8988T (cell line): ENCODE results near the gene CADPS.

Experiments used
- DNase-seq: peaks from one replicate; pipeline ENCODE4 v3.0.0; 2011

CADPS gene

DNA sequence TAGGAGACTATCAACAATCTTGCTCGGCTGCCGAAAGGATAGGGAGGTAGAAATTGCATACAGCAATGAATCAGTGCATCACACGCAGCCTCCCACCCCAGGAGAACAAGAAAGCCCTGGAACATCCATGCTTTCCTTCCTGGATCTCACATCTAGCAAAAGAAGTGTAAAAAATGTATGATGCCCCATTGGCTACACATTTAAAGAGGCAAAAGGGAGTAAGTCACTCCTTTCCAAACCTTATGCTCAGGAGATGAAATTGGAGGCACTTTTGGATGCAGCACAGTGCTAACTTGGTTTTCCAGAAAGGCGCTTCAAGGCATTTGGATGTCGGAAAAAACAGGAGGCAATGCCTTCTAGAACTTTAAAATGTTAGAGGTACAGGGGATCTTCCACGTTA, 469.6 kb downstream of the CADPS start:
- DNase-seq: no peak

DNA sequence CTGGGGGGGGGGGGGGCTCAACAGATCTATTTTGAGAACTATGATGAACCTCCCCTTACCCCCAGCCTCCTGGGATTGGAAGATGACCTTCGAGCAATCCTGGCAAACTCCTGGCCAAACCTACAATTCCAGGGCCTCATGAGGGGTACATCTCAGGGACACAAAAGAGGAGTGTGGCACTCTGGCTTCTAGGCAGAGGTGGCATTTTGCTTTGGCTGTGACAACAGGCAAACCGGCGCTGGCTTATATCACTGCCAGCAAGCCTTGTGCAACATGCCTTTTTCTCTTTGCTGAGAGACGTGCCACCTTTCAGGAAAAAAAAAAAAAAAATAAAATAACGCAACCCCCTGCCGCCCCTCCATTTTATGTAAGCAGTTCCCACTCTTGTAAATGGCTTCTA, 470.1 kb downstream of the CADPS start:
- no peak for DNase-seq

DNA sequence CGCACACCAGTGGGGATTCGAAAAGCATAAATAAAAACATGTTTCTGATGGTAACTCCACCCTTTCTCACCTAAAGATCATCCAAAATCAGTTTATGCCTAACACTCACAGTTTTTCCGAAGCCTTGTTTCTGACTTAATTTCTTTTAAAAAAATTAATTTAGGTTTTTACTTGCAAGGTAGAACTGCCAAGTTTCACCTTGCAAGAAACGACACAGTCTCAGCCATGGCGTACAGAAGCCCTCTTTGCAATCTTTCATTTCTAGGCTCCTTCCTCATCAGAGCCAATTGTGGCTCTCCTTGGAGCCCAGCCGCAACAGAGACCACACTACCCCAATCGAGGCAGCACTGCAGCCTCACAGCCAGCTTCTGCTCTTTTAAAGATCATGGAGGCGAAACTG, 470.9 kb downstream of the CADPS start:
- DNase-seq: no peak

DNA sequence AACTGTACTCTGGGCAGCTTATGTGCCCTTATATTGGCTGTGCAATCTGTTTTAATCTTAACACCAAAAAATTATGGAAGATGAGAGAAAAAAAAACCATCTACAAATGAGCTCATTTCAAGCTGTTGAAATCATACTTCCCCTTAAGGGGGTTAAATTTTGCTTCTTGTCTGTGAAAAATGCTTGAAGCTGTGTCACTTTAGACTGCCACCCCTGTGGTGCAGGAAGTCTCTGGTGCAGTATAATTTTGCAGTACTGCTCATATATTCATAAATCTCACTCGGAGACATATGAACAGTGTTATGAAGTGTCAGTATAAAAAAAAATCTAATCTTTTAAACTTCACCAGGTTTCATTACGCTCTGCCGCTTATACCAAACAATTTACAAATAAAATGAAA, 471.5 kb downstream of the CADPS start:
- no peak for DNase-seq

DNA sequence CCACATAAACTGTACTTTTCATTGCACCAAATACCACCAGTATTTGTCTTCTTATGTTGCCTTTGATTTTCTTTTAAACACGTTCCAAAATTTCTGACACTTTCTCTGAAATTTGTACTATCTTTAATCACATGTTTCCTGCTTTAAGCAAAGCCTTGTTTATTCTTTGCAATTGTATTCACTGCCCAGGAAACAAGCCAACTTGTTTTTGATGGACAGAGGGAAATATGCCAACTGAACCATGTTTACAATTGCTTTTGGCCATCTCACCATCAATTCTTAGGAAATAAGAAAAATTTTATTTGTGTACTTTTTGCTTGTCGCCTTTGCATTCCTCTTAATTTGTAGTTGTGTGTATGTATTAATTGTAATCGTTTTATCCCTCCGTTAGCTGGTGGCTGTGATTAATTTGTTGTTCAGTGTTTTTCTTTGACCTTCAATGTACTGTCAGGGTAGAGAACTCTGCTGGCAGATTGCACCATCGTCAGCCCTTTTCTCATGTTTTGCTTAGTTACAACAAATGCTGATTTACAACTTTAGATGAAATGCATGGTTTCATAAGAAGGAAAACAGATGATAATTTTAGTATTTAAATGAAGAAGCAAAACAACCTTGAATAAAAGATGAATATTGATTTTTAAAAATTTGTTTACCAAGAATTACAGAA, 482.5 kb downstream of the CADPS start:
- no peak for DNase-seq

DNA sequence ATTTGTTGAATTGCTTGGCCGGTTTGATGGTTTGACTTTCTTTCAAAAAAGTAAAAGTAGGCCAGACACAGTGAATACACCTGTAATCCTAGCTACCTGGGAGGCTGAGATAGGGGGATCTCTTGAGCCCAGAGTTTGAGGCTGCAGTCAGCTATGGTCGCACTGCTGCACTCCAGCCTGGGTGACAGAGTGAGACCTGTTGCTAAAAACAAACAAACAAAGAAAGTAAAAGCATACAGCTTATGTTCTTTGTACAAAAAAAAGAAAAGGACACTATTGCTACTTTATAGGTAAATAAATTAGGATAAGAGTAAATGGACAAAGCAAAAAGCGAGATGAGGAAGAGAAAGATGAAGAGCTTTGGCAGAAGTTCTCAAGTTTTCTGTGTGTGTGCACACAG, 488.0 kb downstream of the CADPS start:
- no peak for DNase-seq

DNA sequence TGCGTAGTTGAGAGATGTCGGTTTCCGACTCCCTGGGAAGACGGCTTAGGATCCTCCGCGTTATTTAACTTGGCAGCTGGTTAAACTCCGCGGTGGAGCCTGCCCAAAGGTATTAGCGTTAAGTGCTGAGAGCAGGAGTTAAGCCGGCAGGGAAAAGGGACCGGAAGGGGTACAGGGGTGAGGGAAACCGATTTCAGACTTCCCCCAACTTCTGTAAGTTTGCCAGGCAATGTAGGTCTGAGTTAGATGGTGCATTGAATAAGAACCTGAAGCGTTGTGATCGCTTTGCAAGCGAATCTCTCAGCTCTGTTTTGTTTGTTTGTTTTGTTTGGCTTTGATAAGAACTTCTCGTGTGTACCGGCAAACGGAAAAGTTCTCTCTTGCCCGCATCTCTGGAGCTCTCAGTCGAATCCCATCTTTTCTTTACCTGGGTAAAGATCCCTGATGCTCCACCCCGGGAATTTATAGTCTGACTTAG, 495.9 kb downstream of the CADPS start:
- DNase-seq: no peak

DNA sequence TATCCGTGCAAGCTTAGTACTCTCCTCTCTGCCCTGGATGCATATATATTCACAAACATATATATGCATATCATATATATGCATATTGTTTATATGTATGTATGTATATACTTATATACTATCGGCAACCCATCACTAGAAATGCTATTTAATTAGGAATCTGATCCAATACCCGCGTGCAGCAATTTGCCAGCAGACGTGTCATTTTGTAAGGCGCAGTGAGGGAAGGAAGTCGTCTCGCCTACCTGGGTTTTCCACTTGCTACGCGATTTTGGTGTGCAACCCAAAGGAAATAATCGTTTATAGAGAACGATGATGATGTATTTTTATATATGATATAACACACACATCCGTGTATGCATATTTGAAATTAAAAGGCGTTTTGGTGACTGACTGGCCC, 496.3 kb downstream of the CADPS start:
- no peak for DNase-seq

DNA sequence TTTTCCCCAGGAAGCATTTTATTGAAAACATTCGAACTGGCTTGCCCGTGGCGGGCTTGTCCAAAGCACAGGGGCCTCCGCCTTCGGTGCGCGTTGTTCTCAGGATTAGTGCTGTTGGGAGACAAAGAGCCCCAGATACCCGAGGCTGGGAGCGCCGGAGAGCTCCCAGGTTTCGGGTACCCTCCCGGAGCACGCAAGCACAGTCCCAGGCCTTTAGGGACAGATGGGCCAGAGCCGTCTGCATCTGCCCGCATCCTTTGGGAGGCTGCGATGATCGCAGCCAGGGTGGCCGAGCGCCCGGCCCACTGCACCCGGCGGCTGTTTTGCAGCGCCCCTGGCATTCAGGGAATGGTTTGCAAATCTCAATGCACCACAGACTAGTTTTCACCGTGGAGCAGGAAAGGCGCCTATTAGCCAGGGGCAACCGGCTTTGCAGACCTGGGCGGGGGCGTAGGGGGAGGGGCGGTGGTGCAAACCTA, 496.9 kb downstream of the CADPS start:
- DNase-seq: no peak

DNA sequence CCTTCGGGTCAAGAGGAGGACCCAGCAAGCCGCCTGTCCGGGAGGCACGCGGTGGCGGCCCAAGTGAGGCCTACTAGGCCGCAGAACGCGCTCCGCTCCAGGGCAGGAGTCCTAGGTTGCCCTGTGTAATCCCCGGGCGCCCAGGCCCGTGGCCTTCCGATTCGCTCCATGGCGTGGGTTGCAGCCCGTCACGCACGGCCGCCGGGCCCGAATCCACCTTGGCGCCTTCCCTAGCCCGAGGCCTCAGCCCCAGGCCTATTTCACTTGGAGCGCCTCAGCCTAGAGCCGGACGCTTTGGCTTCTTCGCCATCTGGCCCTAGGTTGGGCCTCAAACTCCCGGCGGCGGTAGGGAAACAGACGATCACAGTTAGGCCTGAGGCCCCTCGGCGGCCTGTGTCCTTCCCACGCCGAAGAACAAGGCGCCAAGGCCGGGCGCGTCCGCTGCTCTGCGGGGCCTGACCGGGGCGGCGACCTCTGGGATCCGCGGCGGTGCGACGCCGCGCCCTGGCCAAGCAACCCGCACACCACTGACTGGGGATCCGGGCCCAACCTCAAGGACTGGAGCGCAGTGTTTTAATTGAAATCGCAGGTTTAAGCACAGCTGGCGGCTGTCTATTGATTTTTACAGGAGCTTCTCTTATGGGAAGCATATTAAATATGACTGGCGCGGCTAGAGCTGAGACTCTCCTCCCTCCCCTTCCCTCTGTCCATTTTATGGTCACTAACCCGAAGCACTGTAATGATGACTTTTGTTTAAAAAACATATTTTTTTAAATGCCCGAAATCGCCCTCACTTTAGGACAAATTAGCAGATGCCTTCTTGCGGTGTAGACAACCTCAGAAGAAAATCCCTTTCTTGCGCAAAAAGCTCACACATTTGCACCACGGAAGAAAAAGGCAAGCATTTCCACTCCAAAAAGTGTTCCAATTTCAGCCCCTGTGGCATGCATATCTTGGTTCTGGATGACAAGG, 498.0 kb downstream of the CADPS start:
- no peak for DNase-seq

DNA sequence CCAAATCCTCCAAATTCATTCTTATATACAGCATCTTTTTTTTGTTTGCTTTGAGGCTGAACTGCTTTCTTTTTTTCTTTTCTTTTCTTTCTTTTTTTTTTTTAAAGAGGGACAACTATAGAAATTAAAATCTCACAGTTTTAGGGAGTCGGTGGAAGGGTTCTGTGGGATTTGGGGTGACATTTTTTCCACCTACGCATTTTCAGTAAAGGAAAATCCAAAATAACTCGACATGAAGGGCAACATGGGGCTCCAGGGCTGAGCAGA, 498.8 kb downstream of the CADPS start:
- DNase-seq: no peak

DNA sequence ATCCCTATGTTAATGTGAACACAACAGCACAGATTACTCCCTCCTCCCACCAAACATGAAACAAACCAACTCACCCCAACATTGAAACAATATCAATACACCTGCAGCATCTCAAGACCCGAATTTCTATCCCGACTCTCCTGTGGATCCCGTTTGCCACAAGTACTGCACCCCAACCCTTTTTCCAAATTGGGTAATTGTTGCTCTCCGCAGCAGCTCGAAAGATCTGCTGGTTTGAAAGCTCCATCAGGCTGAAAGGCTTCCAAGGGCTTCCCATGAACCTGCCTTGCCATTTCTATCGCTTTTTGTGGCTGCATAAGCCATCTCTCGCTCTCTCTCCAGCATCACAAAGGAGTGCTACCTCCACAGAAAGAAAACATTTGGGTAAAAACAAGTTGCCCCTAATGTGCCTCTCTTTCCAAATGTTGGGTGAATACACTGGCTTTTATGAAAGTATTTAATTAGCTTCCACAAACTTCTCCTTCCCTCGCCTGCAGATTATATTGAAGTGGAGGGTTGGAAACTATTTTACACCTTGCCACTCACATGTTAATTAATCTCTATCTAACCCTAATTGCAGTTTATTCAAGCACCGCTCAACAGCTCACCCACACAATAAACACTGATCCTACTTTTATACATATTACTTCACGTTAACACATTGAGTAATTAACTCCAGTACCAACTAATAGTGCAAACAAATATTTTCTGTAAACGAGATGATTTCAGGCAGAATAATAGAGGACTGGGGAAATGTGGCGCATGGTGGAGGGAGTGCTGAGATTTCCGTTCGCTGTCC, 499.4 kb downstream of the CADPS start:
- no peak for DNase-seq

DNA sequence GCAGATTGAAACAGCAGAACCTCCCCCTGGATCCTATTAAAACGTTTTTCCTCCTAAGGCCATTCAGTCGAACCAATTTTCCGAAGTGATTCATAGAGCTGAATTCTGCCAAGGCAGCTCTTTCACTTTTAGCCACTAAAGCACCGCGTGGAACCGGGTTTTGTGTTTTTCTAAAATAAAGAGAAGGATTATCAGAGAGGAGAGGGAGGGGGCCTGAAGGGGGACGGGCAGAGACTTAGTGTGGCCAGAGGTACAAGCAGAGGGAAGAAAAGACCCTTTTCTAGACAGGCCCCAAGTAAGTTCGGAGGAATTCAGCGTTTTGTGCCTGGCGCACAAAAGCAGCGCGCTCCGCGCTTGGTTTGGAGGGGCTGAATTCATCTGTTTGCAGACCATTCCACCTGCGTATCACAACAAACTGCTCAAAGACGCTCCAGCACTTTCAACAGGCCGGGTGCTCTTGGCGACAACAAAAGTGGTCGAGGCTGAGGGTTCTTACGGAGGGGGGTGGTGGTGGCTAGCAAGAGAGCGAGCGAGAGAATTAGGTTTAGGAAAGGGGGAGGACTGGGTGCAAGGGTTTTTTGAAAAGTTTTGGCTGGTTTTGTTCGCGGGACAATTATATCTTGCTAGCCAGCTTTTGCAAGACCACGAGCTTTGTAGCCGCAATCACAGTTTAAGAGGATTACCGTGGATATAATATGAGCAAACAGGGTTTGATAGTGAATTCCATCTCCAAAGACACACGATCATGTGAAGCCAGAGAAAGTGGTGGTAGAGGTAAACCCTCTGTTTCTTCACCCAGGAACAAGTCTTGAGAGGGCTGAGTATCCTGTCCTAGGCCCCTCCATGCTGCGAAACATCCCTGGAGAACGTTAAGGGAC, 500.6 kb downstream of the CADPS start:
- no peak for DNase-seq

DNA sequence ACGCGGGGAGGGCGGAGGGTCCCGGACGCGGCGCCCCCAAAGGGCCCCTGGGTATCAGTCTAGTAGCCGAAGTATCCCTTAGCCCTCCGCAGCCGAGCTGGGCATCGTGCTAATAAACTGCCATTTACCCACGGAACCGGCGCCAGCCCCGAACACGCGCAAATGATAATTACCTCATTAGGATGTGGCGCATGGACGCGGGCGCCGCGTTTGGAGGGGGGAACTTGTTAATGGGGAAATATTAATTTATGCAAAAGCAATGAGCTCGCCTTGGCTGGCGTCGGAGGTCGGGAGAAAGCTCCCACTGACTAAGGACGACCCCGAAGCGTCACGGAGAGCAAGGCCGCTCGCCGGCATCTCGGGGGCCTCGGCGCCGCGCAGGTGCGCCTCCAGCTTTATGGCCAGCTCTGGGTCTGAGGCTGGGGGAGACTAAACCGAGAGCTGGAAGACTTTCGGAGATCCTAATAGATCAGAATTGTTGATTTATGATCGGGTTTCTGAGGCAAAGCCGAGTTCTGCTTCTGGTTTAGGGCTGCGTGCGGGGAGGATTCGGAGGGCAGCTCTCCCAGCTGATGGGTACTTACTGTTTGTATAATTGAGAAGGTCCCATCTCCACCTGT, 501.4 kb downstream of the CADPS start:
- no peak for DNase-seq

DNA sequence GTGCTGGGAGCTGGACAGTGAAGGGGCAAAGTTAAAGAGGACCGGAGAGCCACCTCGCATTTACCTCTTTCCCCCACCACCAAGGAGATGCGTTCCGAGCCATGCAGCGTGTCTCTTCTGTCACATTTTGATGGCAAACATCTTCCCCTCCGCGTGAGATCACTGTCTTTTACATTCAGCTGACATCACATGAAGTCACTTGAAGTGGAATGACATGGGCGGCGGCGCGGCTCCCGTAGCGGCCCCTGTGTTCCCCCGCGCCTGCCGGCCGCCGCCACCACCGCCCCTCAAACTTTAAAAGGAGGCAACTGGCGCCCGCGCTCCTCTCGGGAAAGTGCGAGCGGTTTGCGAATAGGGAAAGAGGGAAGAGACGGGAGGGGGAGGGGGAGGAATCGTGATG, 502.0 kb downstream of the CADPS start, which contains the start of gene FEZF2:
Gene FEZF2, minus strand, starts transcription at position 336 of the 400 bp plus-strand sequence. CDS start 682 bp downstream, outside the sequence.
- no peak for DNase-seq

DNA sequence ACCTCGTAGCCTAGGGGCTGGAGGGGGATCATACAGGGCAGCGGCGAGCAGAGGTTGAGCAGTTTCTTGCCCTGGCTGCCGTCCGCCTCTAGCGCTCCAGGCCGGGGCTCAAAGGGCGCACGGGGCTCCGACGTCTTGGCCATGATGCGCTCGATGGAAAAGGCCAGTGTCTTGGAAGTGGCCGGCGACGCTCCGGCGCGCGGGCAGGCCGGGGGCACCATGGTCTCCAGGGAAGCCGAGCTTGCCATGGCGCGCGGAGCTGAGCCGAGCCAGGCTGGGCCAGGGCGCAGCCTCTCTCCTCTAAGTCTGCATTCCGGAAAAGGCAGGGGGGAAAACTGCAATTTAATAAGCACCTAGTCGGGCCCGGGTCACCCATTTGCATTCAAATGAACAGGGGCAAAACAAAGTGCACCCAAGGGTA, 502.6 kb downstream of the CADPS start:
- DNase-seq: no peak

DNA sequence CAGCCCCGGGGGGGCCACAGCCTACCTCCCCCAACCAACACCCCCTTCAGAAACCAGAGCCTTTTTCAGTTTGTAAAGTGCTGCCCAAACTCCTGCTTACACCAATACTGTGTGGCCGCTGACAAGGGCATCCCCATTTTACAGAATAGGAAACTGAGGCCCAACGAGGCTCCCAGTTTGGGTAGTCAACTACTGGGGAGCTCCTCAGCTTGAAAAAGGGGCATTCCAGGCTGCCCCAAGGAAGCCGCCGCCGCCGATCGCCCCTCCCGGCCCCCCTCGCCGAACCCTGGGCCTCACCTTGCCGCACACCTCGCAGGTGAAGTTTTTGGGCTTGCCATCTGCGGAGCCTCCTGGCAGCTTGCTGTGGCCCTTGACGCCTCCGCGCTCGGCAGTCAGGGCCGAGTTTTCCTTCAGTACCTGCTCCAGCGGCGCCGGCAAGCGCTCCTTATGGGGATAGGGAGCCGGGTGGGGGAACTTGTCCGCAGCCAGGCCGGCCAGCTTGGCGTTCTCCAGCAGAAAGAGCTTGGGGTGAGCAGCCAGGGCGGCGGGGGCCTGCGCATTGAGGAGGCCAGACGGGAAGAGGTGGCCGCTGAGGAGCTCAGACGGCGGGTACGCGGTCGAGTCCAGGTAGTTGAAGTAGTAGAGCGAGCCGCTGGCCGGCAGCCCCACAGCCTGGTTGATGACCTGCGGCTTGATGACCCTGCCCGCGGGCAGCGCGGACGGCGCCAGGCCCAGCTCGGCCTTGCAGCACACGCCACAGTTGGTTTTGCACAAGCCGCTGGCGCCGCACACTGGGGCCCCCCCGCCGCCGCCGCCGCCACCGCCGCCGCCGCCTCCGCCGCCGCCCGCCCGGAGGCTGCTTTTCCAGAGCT, 503.3 kb downstream of the CADPS start:
- DNase-seq: no peak

DNA sequence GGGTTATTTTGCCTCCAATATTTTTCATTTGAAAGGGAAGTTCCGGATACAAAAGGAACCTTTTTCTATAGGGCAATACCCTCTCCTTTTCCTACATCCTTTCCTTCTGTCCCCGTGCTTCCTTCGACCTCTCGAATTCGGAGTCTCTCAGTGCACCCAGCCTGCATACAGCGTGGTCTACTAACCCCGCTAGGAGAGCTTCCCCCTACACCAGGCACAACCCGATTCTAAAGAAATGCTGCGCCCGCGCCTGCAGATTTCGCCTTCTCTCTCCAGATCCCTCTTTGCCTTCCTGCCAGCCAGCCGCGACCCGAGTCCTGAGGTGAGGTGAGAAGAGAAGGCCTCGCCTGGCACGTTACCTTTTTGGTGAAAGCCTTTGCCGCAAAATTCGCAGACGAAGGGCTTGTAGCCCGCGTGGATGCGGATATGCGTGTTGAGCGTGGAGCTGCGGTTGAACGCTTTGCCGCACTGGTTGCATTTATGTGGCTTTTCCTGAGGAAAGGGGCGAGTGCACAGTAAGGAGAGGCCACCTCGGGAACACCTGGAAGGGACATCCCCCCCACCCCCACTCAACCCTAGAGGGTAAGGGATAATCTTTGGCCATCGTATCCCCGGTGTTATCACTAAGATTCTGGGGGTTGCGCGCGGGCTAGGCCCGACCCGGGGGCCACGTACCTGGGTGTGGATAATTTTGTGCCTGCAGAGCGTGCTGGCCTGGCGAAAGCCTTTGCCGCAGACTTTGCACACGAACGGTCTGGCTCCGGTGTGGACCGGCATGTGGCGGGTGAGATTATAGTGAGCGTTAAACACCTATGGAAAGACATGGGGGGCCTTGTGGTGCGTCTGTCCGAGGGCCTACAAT, 504.1 kb downstream of the CADPS start:
- DNase-seq: no peak

DNA sequence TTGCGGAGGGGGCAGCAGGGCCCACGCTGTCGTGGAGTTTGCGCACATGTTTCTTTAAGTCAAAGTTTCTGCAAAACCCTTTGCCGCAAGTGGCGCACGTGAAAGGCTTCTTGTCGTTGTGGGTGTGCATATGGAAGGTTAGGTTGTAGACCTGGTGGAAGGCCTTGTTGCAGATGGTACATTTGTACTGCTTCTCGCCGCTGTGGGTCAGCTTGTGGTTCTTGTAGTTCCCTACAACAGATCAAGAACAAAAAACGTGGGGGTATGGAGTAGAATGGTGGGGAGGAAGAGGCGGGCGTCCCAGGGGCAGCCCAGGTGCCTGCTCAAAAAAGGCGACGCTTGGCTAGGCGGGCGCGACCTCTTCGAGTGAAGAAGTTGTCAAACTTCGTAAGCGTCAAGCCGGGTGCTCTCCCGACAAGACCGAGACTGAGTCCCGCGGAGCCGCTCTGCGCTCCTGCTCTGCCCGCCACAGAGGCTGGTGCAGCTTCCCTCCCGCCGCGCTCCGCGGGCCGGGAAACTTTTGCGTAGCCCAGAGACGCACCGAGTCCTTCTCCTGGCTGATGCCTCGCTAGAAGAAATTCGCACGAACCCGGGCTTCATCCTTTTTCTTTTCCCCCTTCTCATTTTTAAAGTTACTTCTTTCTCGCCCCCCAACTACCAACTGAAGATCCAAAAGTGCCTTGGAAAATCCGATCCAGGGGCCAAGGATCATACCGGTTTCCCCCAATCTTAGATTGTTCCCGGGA, 504.9 kb downstream of the CADPS start:
- DNase-seq: no peak
